LNCaP clone FGC (cell line): ENCODE results near the gene SLC35G2.
"Not testable (repeated sequence)": the region's sequence is repeated elsewhere in the genome, so short reads cannot be mapped to it uniquely, and the experiment has no call there.

Experiments used
- DNase-seq: peaks from one replicate; pipeline ENCODE4 v3.0.0-alpha.2; 2011; ENCODE audit warnings: low read depth
- H3K4me3 ChIP-seq: 2 replicates; pipeline ENCODE4 v1.5.1; 2011; ENCODE audit warnings: mild to moderate bottlenecking, low read depth, low read length, control low read depth
- TF ChIP-seq, protein P1 (sequence below): IDR thresholded peaks from 2 replicates; pipeline ENCODE4 v1.5.1; 2012; ENCODE audit warnings: mild to moderate bottlenecking; ENCODE audit not compliant: control insufficient read depth, insufficient read depth; ENCODE audit errors: extremely low read depth

SLC35G2 gene

DNA sequence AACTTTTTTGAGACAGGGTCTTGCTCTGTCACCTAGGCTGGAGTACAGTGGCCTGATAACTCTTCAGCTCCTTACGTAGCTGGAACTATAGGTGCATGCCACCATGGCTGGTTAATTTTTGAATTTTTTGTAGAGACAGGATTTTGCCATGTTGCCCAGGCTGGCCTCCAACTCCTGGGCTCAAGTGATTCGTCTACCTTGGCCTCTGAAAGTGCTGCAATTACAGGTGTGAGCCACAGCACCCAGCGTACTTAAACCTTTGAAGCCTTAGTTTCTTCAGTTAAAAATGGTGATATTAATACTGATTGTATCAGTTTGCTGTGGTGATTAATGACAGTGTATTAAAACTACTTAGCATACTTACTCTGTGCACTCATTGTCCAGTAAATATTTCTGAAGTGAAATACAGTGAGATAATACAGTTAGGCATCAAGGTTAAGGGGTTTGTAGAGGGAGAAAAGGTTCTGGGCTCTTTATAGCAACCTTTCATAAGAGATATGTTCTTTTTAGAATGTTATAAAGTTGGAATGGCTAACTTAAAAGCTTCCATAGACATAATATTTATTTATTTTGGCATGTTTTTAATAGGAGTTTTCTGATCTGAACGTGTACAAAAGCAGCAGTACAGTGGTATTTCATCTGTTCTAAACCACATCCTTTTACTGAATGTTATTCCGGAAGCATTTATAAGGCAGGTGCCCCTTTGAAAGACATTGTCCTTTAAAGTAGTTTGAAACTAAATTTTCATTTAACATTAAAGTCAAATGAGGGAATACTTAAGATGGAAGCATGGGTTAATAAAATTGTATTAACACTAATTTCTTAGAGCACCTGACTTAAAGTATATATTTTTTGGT, 66.7 kb downstream of the SLC35G2 start:
- TF ChIP-seq, protein P1, sequence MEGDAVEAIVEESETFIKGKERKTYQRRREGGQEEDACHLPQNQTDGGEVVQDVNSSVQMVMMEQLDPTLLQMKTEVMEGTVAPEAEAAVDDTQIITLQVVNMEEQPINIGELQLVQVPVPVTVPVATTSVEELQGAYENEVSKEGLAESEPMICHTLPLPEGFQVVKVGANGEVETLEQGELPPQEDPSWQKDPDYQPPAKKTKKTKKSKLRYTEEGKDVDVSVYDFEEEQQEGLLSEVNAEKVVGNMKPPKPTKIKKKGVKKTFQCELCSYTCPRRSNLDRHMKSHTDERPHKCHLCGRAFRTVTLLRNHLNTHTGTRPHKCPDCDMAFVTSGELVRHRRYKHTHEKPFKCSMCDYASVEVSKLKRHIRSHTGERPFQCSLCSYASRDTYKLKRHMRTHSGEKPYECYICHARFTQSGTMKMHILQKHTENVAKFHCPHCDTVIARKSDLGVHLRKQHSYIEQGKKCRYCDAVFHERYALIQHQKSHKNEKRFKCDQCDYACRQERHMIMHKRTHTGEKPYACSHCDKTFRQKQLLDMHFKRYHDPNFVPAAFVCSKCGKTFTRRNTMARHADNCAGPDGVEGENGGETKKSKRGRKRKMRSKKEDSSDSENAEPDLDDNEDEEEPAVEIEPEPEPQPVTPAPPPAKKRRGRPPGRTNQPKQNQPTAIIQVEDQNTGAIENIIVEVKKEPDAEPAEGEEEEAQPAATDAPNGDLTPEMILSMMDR = no peak
- no peak for DNase-seq
- no peak overlapping the region for H3K4me3 ChIP-seq

DNA sequence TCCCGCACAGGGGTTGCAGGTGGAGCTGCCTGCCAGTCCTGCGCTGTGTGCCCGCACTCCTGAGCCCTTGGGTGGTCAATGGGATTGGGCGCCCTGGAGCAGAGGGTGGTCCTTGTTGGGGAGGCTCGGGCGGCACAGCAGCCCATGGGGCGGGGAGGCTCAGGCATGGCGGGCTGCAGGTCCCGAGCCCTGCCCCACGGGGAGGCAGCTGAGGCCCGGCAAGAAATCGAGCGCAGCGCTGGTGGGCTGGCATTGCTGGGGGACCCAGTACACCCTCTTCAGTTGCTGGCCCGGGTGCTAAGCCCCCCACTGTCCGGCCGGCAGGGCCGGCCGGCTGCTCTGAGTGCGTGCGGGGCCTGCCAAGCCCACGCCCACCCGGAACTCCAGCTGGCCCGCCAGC, 71.0 kb downstream of the SLC35G2 start:
- no peak for DNase-seq
- H3K4me3 ChIP-seq = no peak overlapping the region
- TF ChIP-seq, protein P1 = no peak

DNA sequence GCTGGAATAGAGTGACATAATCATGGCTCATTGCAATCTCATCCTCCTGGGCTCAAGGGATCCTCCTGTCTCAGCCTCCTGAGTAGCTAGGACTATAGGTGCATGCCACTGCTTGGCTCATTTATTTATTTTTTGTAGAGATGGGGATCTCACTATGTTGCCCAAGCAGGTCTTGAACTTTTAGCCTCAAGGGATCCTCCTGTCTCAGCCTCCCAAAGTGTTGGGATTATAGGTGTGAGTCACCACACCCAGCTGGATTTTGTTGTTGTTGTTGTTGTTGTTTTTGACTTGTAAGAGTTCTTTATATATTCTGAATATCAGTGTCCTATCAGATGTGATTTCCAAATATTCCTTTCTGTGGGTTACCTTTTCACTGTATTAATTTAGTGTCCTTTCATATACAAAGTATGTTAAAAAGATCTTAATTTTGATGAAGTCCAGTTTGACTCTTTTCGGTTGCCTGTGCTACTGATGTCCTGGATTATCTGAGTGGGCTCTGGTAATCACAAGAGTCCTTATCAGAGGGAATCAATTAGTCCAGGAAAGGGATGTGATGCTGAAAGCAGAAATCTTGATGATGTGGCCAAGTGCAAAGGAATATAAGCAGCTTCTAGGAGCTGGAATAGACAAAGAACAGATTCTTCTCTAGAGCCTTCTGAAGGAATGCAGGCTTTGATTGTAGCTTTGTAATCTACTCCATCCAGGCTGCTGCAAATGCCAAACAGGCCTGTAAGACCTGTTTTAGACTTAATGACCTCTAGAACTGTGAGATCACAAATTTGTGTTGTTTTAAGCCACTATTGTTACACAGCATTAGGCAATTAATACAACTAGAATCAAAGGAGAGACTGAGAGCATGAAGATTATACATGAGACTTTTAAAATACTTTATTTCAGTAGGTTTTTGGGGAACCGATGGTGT, 73.3 kb downstream of the SLC35G2 start:
- TF ChIP-seq, protein P1 = no peak

DNA sequence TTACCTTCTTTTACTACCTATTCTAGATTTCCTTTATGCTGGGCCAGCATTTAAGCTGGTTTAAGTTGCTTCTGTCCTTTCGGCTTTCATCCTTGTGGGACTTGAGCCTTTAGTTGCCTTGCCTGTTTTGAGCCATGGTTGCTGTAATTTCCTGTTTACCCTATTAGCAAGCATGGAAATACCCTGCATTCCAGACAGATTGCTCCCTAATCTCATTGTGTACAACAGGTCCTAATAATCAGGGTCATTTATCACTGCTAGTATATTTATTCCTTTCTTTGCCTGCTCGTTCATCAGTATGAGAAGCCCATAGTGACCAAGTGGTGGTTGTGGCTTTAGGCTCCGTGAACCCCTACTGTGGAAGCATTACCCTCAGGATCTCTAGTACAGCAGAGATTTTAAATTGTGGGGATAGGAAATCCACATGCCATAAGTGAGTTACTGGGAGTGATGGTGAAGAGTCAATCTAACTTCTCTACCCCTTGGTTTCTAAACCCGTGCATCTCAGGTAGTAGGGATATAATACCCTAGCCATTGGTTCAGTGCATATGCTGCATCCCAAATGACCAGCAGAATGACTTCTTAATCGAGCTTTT, 75.0 kb downstream of the SLC35G2 start:
- H3K4me3 ChIP-seq = no peak overlapping the region
- TF ChIP-seq, protein P1 = no peak
- no peak for DNase-seq

More for the DNA sequence above, 73.3 kb downstream of the SLC35G2 start:
- no peak overlapping the region for H3K4me3 ChIP-seq
- DNase-seq = no peak

DNA sequence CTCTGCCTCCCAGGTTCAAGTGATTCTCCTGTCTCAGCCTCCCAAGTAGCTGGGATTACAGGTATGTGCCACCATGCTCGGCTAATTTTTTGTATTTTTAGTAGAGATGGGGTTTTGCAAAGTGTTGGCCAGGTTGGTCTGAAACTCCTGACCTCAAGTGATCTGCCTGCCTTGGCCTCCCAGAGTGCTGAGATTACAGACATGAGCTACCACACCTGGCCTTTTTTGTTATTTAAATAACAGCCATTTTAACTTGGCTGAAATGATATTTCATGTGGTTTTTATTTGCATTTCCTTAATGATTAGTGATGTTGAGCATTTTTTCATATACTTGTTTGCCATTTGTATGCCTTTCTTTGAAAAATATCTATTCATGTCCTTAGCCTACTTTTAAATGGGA, 78.2 kb downstream of the SLC35G2 start:
- DNase-seq, H3K4me3 ChIP-seq: not testable (repeated sequence)

DNA sequence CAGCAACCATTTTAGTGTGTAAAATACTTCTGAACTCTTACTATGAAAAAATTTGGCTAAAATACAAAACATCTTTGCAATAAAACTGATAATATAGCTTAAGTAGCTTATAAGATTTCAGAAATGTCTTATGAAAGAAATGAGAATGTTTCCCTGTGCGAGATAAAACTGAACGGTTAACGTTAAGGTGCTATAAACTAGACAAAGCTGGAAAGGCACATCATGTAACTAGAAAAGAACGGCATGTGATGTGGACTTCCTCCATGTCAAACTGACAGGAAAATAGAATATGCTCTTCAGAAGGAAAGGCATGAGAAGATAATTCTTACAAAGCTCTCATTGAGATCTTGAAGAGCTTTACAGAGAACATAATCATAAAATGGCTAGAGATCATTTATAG, 79.6 kb downstream of the SLC35G2 start:
- no peak overlapping the region for H3K4me3 ChIP-seq
- DNase-seq = peak; percentile 28
- TF ChIP-seq, protein P1 = no peak

DNA sequence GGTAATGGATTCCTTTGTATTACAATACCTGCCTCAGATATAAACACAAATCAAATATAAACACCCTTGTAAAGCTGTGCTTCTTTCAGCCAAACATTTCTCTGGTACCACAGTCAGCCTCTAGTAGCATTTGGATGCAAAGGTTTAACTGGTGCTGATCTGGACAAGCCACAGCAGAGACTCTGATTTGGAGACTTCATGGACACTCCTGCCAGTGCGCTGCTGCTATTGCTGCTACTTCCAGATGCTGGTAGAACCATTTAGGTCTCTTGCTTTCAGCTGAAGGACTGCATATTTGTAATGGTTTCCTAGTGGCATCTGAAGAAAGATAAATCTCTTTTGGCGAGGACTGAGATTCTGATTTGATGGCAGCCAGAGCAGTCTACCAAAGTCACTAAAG, 80.0 kb downstream of the SLC35G2 start:
- no peak overlapping the region for H3K4me3 ChIP-seq
- DNase-seq = no peak
- TF ChIP-seq, protein P1 = no peak
